PC-9 (cell line): ENCODE results near the gene S100A7.

ENCODE experiments used
- EZH2 ChIP-seq: fragments of 200-600 bp; sonication (generic); IDR thresholded peaks from 2 replicates; pipeline ENCODE4 v1.8.0; 2017; ENCODE audit warnings: antibody characterized with exemption, low read depth
- TF ChIP-seq, protein P1 (sequence below): fragments of 200-600 bp; sonication (generic); conservative IDR thresholded peaks from 2 replicates; pipeline ENCODE4 v1.6.1; 2017; ENCODE audit warnings: mixed run types, antibody characterized with exemption, mild to moderate bottlenecking, moderate library complexity

- TF ChIP-seq, protein P1, sequence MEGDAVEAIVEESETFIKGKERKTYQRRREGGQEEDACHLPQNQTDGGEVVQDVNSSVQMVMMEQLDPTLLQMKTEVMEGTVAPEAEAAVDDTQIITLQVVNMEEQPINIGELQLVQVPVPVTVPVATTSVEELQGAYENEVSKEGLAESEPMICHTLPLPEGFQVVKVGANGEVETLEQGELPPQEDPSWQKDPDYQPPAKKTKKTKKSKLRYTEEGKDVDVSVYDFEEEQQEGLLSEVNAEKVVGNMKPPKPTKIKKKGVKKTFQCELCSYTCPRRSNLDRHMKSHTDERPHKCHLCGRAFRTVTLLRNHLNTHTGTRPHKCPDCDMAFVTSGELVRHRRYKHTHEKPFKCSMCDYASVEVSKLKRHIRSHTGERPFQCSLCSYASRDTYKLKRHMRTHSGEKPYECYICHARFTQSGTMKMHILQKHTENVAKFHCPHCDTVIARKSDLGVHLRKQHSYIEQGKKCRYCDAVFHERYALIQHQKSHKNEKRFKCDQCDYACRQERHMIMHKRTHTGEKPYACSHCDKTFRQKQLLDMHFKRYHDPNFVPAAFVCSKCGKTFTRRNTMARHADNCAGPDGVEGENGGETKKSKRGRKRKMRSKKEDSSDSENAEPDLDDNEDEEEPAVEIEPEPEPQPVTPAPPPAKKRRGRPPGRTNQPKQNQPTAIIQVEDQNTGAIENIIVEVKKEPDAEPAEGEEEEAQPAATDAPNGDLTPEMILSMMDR, result no peak
- no peak for TF ChIP-seq EZH2
These were observed 29.9 kb downstream of the S100A7 start for GRCh38 chr1:153430561-153430960.
